ENCODE results near the gene PFN4. TPM values are rescaled to one million over a fixed set of nuclear protein-coding genes. Genes with fewer than 3 reads are reported as not detected.

The PFN4 gene
- total and polyA plus RNA-seq, 2 of the 4 experiments (the other 2 are of a cell fraction): 0.36 to 0.48 TPM

DNA sequence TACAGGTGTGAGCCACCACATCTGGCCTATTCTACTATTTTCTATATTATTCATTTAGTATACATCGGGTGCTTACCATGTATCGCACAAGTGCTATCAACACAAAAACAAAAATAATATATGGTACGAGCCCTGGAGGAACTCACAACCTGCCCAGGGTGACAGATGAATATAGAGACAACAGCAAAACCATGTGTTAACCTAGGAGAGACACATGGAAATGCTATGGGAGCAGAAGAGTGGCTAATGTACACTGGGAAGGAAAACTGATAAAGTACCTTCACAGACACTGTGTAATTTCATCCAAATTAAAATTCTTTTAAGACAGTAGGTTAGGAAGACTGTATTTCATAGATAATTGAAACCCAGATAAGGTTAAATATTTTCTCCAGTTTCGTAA lies 50.9 kb downstream of the PFN4 start:
- Histone ChIP-seq H3K9ac (ENCODE audit: low read depth, low read length) (no peak overlapping the region), H3K18ac (ENCODE audit: low read depth, low read length) (no peak overlapping the region), H2AK9ac (replicated peaks; ENCODE audit: low read depth, low read length, poor library complexity) (no peak overlapping the region), H3K4ac (ENCODE audit: low read depth, low read length) (no peak overlapping the region), H3K79me1 (ENCODE audit: low read depth in 1 of 2, low read length in 2 of 2) (peaks cover 30 to 42% of the 10 kb centered on the region in 2 experiments), H3K36me3 (ENCODE audit: control insufficient read depth, insufficient read depth, low read length) (peaks cover 20% of the 10 kb centered on the region), H3K56ac (ENCODE audit: extremely low read depth, insufficient read depth, low read length) (no peak overlapping the region), H3K23ac (ENCODE audit: low read depth, low read length) (no peak overlapping the region), H2BK15ac (ENCODE audit: low read depth, low read length) (no peak overlapping the region), H4K5ac (ENCODE audit: low read depth, low read length) (no peak overlapping the region), H4K8ac (ENCODE audit: low read depth in 2 of 2, low read length in 2 of 2) (no peak overlapping the region), H4K20me1 (ENCODE audit: insufficient read depth, low read length) (no peaks in the 10 kb centered on the region; the same call in 1 of the 2 replicates), H2AFZ (replicated peaks; ENCODE audit: low read length, poor library complexity) (no peak overlapping the region), H3K4me2 (ENCODE audit: low read depth, low read length) (no peak overlapping the region), H2BK20ac (ENCODE audit: low read depth, low read length) (no peak overlapping the region), H3K4me1 (ENCODE audit: control insufficient read depth, insufficient read depth, low read length) (0 out of 2 replicates have a peak, but pooled peaks cover 2% of the 10 kb centered on the region), H3K9me3 (ENCODE audit: control insufficient read depth, insufficient read depth, low read length) (no peaks in the 10 kb centered on the region), H3K14ac (replicated peaks; ENCODE audit: low read depth, low read length) (no peak overlapping the region), H2BK120ac (ENCODE audit: low read depth, low read length) (no peak overlapping the region), H3K4me3 (ENCODE audit: insufficient read depth, low read depth, low read length) (no peak overlapping the region), H3K27me3 (ENCODE audit: control insufficient read depth, insufficient read depth, low read length) (no peaks in the 10 kb centered on the region), H2AK5ac (ENCODE audit: low read depth, low read length) (no peak overlapping the region), H4K91ac (ENCODE audit: insufficient read depth, low read depth, low read length) (no peak overlapping the region), H2BK5ac (ENCODE audit: low read depth, low read length, poor library complexity, severe bottlenecking) (no peak overlapping the region), H3K27ac (ENCODE audit: insufficient read depth, low read length) (no peak overlapping the region), H3K9me1 (ENCODE audit: insufficient read depth, low read length) (peaks cover 6% of the 10 kb centered on the region; the same call in 1 of the 2 replicates)
- no peak for TF ChIP-seq CEBPB (IDR thresholded peaks at IDR 0.05; ENCODE audit: low read depth, low read length)
- intact Hi-C loops (cut with micrococcal nuclease): no loop called here
- dilution Hi-C loops (cut with HindIII; ENCODE audit: low sequenced_read_pairs, unreplicated experiment): no loop called here
- in situ Hi-C loops (cut with MboI; ENCODE audit: low sequenced_read_pairs): loop anchor here (10.0 kb wide), 1 partner anchor 247 kb away; no protein-coding TSS in a partner anchor
- no CpG with 5 or more reads among the region's 4 CpGs for WGBS, 2 experiments (ENCODE audit: extremely low coverage in 2 of 2, insufficient read length in 1 of 2)
- ChIA-PET CTCF (interaction anchor here (0.6 to 1.0 kb wide), 2 partner anchors 12 to 24 kb away, joined by 4 to 7 read pairs; partner anchors contain the start of gene TP53I3), POLR2A (ENCODE audit: unreplicated experiment) (no interaction called here)
- no peak for ATAC-seq (ENCODE audit: low read depth)
- no TSS peak for BruUV-seq (replicated peaks)
- no peak for DNase-seq
